HG03135 (cell line): ENCODE measurements around the gene ESPL1.

Experiments used
- ATAC-seq: cut with Tn5 transposase; IDR thresholded peaks from one replicate; pipeline ENCODE4 v1.9.1; 2021; ENCODE audit warnings: mild to moderate bottlenecking, moderate library complexity; ENCODE audit not compliant: unreplicated experiment

Gene ESPL1

DNA sequence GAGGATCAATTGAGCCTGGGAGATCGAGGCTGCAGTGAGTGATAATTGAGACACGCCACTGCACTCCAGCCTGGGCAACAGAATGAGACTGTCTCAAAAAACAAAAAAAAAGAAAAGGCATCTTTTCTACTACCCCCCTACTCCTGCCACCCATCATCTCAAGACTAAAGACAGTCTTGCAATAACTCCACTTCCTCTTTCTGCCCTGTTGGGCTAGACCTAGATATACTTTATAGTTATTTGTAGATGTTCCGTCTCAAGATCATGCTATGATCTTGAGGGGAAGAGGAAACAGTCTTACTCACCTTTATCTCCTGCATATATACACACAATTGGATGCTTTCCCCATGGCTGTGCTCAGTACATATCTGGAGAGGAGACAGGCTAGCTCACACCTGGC lies 12.1 kb upstream of the ESPL1 start:
- no peak for ATAC-seq

GRCh38 chr12:53258541-53259539 lies 9.3 kb upstream of the ESPL1 start:
- no peak for ATAC-seq

DNA sequence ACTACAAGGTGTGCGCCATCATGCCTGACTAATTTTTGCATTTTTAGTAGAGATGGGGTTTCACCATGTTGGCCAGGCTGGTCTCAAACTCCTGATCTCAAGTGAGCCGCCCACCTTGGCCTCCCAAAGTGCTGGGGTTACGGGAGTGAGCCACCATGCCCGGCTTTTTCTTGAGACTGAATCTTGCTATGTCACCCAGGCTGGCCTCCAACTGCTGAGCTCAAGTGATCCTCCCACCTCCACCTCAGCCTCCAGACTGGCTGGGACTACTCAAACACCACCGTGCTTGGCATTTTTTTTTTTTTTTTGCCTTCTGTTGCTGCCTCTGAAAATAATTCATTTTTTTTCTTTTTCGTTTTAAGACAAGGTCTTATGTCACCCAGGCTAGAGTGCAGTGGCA lies 8.2 kb upstream of the ESPL1 start:
- no peak for ATAC-seq

DNA sequence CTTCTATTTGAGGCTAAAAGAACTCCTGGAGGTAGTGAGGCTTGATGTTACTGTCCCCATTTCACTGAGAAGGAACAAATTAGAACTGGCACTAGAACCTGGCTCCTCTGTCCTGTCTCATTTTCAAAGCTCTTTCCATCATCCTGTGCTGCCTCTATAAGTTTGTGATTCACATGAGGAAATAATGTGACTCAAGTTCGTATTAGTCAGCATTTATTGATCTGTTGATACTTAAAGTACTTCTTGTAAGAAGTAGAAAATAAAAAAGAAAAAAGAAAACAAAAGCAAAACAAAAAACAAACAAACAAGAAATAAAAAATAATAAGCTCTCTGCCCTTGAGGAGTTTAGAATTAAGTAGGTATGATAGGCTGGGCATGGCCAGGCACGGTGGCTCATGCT lies 2.3 kb upstream of the ESPL1 start:
- no peak for ATAC-seq

GRCh38 chr12:53267306-53267998 lies 647 bp upstream of the ESPL1 start:
- no peak for ATAC-seq

DNA sequence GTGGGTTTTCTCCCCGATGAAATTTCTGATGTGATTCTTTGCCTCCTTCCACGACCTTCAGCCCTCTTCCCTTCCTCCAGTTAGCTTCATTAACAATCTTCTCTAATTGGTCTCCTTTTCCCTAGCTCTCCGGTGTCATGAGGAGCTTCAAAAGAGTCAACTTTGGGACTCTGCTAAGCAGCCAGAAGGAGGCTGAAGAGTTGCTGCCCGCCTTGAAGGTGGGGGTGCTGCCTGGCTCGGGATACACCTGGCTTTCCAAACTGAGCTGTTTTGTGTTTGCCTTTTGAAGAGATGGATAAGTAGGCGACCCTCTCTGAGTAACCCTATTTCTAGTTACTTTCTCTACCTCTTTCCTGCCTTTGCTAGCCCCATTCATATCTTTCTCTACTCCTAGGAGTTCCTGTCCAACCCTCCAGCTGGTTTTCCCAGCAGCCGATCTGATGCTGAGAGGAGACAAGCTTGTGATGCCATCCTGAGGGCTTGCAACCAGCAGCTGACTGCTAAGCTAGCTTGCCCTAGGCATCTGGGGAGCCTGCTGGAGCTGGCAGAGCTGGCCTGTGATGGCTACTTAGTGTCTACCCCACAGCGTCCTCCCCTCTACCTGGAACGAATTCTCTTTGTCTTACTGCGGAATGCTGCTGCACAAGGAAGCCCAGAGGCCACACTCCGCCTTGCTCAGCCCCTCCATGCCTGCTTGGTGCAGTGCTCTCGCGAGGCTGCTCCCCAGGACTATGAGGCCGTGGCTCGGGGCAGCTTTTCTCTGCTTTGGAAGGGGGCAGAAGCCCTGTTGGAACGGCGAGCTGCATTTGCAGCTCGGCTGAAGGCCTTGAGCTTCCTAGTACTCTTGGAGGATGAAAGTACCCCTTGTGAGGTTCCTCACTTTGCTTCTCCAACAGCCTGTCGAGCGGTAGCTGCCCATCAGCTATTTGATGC lies 797 bp downstream of the ESPL1 start:
- ATAC-seq = no peak

GRCh38 chr12:53274445-53274844 lies 6.3 kb downstream of the ESPL1 start:
- no peak for ATAC-seq

- ATAC-seq = no peak
Observed at GRCh38 chr12:53276511-53276910, 8.4 kb downstream of the ESPL1 start.

DNA sequence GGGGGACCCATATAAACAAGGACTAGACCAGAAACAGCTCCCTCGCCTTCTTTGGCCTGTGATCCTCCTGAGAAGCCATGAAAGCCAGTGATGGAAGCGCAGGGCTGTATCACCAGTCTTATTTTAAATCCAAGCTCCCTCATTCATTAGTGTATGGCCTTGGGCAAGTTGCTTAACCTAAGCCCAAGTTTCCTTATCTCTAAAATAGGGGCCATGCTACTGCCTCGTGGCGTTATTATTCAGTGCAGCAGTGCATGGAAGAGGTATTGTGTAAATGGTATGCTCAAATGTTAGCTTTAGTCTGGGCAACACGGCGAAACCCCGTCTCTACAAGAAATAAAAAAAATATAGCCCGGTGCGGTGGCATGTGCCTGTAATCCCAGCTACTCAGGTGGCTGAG lies 9.9 kb downstream of the ESPL1 start:
- no peak for ATAC-seq

DNA sequence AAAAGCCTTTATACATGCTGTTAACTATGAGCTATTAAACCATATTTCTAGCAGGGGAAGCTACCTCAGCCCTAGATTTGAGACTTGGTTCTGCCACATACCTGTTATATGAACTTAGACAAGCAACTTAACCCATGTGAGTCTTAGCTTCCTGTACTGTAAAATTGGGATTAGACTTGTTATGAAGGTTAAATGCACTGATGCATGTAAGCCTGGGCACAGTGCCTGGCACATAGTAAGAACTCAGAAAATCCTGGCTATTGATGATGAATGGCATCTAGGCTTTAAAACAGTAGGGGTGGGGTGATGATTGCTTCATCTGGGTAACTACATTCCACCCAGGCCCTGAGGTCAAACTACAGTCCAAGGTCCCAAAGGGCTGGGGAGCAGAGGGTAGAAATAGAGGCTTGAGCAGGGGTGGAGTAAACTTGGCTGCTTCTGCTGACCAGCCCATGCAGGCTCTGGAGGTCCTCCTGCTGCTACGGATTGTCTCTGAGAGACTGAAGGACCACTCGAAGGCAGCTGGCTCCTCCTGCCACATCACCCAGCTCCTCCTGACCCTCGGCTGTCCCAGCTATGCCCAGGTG lies 11.3 kb downstream of the ESPL1 start:
- ATAC-seq = no peak

DNA sequence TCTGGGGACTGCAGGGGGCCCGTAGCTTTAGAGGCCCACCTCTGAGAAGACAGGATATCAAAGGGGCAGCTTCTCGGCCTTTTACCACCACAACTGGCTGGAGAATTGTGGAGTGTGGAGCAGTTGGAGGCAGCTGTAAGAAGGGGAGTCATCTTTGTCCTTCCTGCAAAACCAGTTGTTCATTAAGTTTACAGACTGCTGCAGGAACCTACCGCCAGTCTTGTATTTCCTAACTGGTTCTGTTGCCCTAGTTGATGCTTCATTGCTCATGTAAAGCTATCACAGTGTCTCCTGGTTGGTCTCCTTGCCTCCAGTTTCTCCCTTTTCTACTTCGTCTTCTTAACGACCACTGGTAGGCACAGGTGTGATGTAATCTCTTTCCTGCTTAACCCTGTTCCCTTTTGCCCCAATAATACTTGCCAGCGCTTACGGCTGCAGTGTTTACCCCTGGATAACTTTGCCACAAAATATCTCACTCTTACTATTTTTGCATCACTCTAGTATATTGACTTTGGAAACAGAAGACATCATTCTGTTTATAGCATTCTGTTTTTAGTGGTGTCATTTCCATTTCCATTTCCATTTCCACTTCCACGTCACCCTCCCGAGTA lies 11.9 kb downstream of the ESPL1 start:
- ATAC-seq = no peak

GRCh38 chr12:53286448-53286847 lies 18.3 kb downstream of the ESPL1 start:
- no peak for ATAC-seq

- ATAC-seq = no peak
Observed at GRCh38 chr12:53287741-53288216, 19.7 kb downstream of the ESPL1 start.

GRCh38 chr12:53288322-53288721 lies 20.2 kb downstream of the ESPL1 start:
- no peak for ATAC-seq

DNA sequence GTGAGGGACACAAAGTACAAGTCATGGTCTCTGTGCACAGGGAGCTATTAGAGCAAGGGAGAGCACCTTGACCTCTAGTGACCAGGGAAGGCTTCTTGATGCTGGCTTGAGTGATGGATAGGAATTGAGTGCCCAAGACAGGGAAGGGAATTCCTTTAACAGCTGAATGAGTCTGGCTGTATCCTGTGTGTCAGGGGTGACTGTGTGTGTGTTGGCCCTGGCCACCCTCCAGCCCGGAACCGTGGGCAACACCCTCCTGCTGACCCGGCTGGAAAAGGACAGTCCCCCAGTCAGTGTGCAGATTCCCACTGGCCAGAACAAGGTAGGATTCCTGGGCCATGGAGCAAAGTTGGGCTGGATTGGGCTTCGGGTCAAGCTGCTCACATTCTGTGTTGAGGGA lies 21.8 kb downstream of the ESPL1 start:
- no peak for ATAC-seq

GRCh38 chr12:53290661-53291060 lies 22.6 kb downstream of the ESPL1 start:
- ATAC-seq = no peak

DNA sequence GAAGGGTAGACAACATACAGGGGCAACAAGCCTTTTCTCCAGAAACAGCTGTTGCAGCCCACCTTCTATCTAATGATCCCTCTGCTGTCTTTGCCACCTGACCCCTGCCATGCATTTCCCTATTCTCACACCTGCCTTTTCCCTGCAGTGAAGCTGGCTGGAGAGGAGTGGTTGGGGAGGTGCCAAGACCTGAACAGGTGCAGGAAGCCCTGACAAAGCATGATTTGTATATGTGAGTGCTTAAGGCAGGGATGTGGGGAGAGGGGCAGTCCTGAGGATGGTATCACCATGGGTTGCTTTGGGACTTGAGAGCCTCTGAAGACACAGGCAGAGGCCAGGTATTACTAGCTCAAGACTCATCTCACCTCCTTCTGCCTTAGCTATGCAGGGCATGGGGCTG lies 24.3 kb downstream of the ESPL1 start:
- ATAC-seq = no peak

DNA sequence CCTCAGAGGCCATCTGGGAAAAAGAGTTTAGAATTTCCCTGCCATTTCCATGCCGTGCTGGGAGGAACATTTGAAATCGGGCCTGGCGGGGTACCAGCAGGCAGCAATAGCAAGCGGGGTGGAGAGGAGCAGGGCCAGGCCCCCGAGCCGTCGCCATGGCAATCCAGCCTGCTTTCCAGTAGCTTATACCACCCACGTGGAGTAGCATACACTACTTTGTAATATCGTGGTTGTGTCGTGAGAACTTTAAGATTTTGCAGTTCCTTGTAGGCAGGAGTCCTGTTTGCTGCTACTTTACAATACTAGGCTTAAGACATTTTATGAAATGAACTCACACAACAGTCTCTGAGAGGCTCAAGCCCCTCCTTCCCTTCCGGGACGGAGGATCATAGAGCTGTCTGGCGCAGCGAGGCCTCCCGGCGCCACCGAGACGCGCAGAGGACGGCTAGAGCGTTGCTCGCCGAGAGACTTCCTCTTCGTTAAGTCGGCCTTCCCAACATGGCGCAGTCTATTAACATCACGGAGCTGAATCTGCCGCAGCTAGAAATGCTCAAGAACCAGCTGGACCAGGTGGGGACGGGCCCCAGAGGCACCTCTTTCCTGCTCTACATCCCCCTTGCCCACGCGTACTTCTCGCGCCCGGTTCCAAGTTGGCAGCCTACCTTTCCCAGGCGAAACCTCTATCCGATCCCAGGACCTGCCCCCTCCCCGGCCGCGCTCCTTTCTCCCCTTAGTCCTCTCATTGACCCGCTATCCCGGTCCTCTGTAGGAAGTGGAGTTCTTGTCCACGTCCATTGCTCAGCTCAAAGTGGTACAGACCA lies 27.2 kb downstream of the ESPL1 start, which contains the start of gene PFDN5:
PFDN5 (plus strand) TSS at position 473 of the 821 bp plus-strand sequence; CDS start at position 499, 26 bp downstream.
- peak; percentile 76 for ATAC-seq

GRCh38 chr12:53295891-53296219 lies 27.8 kb downstream of the ESPL1 start:
- ATAC-seq = peak; percentile 2
